ENCODE measurements around the gene PCTP. TPM values are rescaled to one million over a fixed set of nuclear protein-coding genes. Genes with fewer than 3 reads are reported as not detected.

The PCTP gene
- total and polyA plus RNA-seq, 2 experiments from 2014 or later = 22.7 to 35.4 TPM

- H3K4me3 ChIP-seq = no peak overlapping the region
- no peaks in the 10 kb centered on the region for H3K79me2 ChIP-seq
- H3K27ac ChIP-seq = no peak overlapping the region
- no peaks in the 10 kb centered on the region for H3K27me3 ChIP-seq
- DNase-seq (ENCODE audit: low spot score) = no peak
- H3K36me3 ChIP-seq (replicated peaks; ENCODE audit: insufficient read depth, low read depth) = no peaks in the 10 kb centered on the region
- H3K4me1 ChIP-seq (ENCODE audit: insufficient read depth) = peaks cover 5% of the 10 kb centered on the region
- 88% methylated on average over 13 of the region's 13 CpGs for WGBS (ENCODE audit: low lambda C conversion rate, missing lambda C conversion rate)
- H2AFZ ChIP-seq = no peak overlapping the region
- H3K9me3 ChIP-seq (ENCODE audit: low read depth) = no peaks in the 10 kb centered on the region
- TF ChIP-seq CTCF (IDR thresholded peaks at IDR 0.05; ENCODE audit: poor library complexity) = no peak
- no peak for TF ChIP-seq EZH2phosphoT487 (IDR thresholded peaks at IDR 0.05; ENCODE audit: low read depth, severe bottlenecking, unreplicated experiment)
- no peak for TF ChIP-seq EZH2 (IDR thresholded peaks at IDR 0.05; ENCODE audit: borderline replicate concordance)
- H3K9me2 ChIP-seq (replicated peaks; ENCODE audit: insufficient read depth) = no peaks in the 10 kb centered on the region
- no peaks in the 10 kb centered on the region for H4K20me1 ChIP-seq (ENCODE audit: insufficient read depth, poor library complexity, severe bottlenecking)
- H3K4me2 ChIP-seq = no peak overlapping the region
Observed at GRCh38 chr17:55773671-55774070, 22.8 kb downstream of the PCTP start.

GRCh38 chr17:55774846-55775271 lies 24.0 kb downstream of the PCTP start:
- no peak overlapping the region for H3K4me2 ChIP-seq
- H3K27ac ChIP-seq = no peak overlapping the region
- no peak overlapping the region for H2AFZ ChIP-seq
- DNase-seq (ENCODE audit: low spot score) = no peak
- H3K79me2 ChIP-seq = no peaks in the 10 kb centered on the region
- H3K9me2 ChIP-seq (replicated peaks; ENCODE audit: insufficient read depth) = no peaks in the 10 kb centered on the region
- H3K4me3 ChIP-seq = no peak overlapping the region
- H3K36me3 ChIP-seq (replicated peaks; ENCODE audit: insufficient read depth, low read depth) = no peaks in the 10 kb centered on the region
- 67% methylated on average over 7 of the region's 7 CpGs for WGBS (ENCODE audit: low lambda C conversion rate, missing lambda C conversion rate)
- no peaks in the 10 kb centered on the region for H3K4me1 ChIP-seq (ENCODE audit: insufficient read depth)
- no peaks in the 10 kb centered on the region for H4K20me1 ChIP-seq (ENCODE audit: insufficient read depth, poor library complexity, severe bottlenecking)
- no peaks in the 10 kb centered on the region for H3K9me3 ChIP-seq (ENCODE audit: low read depth)
- no peaks in the 10 kb centered on the region for H3K27me3 ChIP-seq
- TF ChIP-seq CTCF (IDR thresholded peaks at IDR 0.05; ENCODE audit: poor library complexity) = no peak
- TF ChIP-seq EZH2 (IDR thresholded peaks at IDR 0.05; ENCODE audit: borderline replicate concordance) = no peak
- no peak for TF ChIP-seq EZH2phosphoT487 (IDR thresholded peaks at IDR 0.05; ENCODE audit: low read depth, severe bottlenecking, unreplicated experiment)

- 92% methylated on average over 8 of the region's 8 CpGs for WGBS (ENCODE audit: low lambda C conversion rate, missing lambda C conversion rate)
- DNase-seq (ENCODE audit: low spot score) = no peak
- no peak overlapping the region for H2AFZ ChIP-seq
- H3K4me1 ChIP-seq (ENCODE audit: insufficient read depth) = no peaks in the 10 kb centered on the region
- no peak overlapping the region for H3K27ac ChIP-seq
- TF ChIP-seq EZH2 (IDR thresholded peaks at IDR 0.05; ENCODE audit: borderline replicate concordance) (no peak), EZH2phosphoT487 (IDR thresholded peaks at IDR 0.05; ENCODE audit: low read depth, severe bottlenecking, unreplicated experiment) (no peak), CTCF (IDR thresholded peaks at IDR 0.05; ENCODE audit: poor library complexity) (no peak)
- no peaks in the 10 kb centered on the region for H3K36me3 ChIP-seq (replicated peaks; ENCODE audit: insufficient read depth, low read depth)
- no peak overlapping the region for H3K4me3 ChIP-seq
- H3K27me3 ChIP-seq = no peaks in the 10 kb centered on the region
- H3K4me2 ChIP-seq = no peak overlapping the region
- no peaks in the 10 kb centered on the region for H3K9me3 ChIP-seq (ENCODE audit: low read depth)
- no peaks in the 10 kb centered on the region for H3K79me2 ChIP-seq
- H3K9me2 ChIP-seq (replicated peaks; ENCODE audit: insufficient read depth) = no peaks in the 10 kb centered on the region
- H4K20me1 ChIP-seq (ENCODE audit: insufficient read depth, poor library complexity, severe bottlenecking) = no peaks in the 10 kb centered on the region
Observed at GRCh38 chr17:55776271-55776670, 25.4 kb downstream of the PCTP start.
